ACC112 (cell line): ENCODE data around the gene NSUN4.

Source experiments
- H2AFZ ChIP-seq: fragments of 200-600 bp; sonication (generic); one replicate; pipeline ENCODE4 v1.6.0; 2017; ENCODE audit warnings: antibody characterized with exemption, low read length; ENCODE audit not compliant: unreplicated experiment
- H3K27ac ChIP-seq: fragments of 200-600 bp; sonication (generic); 2 replicates; pipeline ENCODE4 v1.5.1; 2014; ENCODE audit warnings: low read depth, mild to moderate bottlenecking, antibody characterized with exemption, low read length, moderate library complexity
- H3K27me3 ChIP-seq: fragments of 200-600 bp; sonication (generic); 2 replicates; pipeline ENCODE4 v1.6.1; 2014; ENCODE audit warnings: mild to moderate bottlenecking, antibody characterized with exemption, low read length, moderate library complexity, mixed read lengths; ENCODE audit not compliant: insufficient read depth
- H3K36me3 ChIP-seq: fragments of 200-600 bp; sonication (generic); 2 replicates; pipeline ENCODE4 v1.6.1; 2016; ENCODE audit warnings: mild to moderate bottlenecking, antibody characterized with exemption, low read length, moderate library complexity, mixed read lengths; ENCODE audit not compliant: insufficient read depth
- H3K4me1 ChIP-seq: fragments of 200-600 bp; sonication (generic); one replicate; pipeline ENCODE4 v1.6.1; 2016; ENCODE audit warnings: low read length, mixed read lengths; ENCODE audit not compliant: insufficient read depth, unreplicated experiment, control insufficient read depth
- H3K4me3 ChIP-seq: fragments of 200-600 bp; sonication (generic); 2 replicates; pipeline ENCODE4 v1.5.1; 2014; ENCODE audit warnings: mild to moderate bottlenecking, low read depth, low read length
- H3K79me2 ChIP-seq: fragments of 200-600 bp; sonication (generic); one replicate; pipeline ENCODE4 v1.6.0; 2016; ENCODE audit warnings: low read length; ENCODE audit not compliant: control insufficient read depth, unreplicated experiment, insufficient read depth

The NSUN4 gene

DNA sequence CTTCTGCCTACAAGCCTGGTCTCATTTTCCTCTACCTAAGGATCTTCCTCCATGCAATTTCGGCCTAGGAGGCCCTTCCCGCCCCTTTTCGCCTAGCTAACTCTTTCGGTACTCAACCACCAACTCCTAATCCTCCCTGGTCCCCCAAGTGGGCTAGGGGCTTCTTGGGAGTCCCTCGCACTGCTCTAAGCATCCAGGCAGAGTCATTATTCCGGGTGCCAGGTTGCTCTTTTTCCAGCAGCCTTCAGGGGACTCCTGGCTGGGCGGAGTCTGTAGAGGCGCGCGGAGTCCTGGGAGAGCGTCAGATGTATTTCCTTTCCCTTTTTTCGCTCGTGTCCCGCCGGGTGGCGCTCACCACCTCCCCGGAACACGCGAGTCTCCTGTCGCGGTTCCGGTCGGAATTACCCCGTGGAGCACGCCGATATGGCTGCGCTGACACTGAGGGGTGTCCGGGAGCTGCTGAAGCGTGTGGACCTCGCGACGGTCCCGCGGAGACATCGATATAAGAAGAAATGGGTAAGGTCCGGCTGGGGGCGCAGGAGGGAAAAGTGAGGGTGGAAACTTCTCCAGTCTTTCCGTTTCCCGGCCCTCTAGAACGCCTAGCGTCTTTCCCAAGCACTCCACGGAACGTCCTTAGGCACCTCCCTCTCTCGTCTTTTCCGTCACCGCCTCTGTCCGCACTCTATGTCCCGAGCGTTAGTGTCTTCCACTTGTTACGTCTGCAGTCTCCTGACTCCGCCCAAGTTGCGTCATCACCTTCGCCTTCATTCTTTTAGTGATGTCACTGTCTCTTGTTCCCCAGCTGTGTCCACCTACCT lies at the start of gene NSUN4:
Gene NSUN4 (plus strand): TSS at position 404 of the 818 bp plus-strand sequence. CDS start 20 bp downstream, at position 424.
- Histone ChIP-seq H3K4me3 (peak within 1 kb of the TSS; percentile 83), H3K79me2 (peaks cover 19% of the 10 kb centered on the region), H3K4me1 (peaks cover 15% of the 10 kb centered on the region), H2AFZ (peak within 1 kb of the TSS; percentile 85), H3K27ac (peak within 1 kb of the TSS; percentile 93), H3K36me3 (no peaks in the 10 kb centered on the region), H3K27me3 (no peaks in the 10 kb centered on the region)

GRCh38 chr1:46295306-46295705 lies 45.3 kb upstream of the NSUN4 start:
- Histone ChIP-seq H2AFZ (no peak overlapping the region), H3K4me1 (peaks cover 10% of the 10 kb centered on the region), H3K4me3 (no peak overlapping the region), H3K36me3 (peaks cover 29% of the 10 kb centered on the region), H3K79me2 (peaks cover 38% of the 10 kb centered on the region), H3K27ac (no peak overlapping the region), H3K27me3 (no peaks in the 10 kb centered on the region)

DNA sequence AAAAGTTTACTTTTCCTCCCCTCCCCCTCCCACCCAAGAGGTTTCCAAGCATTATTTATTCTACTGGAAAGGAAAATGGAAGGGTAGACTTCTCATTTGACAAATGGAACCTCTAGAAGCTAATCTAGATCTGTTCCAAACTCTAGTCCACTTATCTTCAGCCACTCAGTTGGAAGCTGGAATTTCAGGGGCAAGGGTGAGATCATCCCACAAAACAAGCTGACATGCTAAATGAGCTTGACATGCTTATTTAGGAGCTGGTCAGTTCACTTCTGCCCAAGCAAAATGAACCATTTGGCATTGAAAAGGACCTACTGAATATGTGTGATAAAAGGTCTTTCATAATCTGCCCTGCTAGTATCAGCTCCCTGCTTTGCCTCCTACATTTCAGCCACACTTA lies 42.2 kb upstream of the NSUN4 start:
- Histone ChIP-seq H3K4me3 (no peak overlapping the region), H3K27me3 (no peaks in the 10 kb centered on the region), H3K4me1 (peaks cover 16% of the 10 kb centered on the region), H3K36me3 (peaks cover 26% of the 10 kb centered on the region), H3K79me2 (peaks cover 65% of the 10 kb centered on the region), H2AFZ (no peak overlapping the region), H3K27ac (no peak overlapping the region)

DNA sequence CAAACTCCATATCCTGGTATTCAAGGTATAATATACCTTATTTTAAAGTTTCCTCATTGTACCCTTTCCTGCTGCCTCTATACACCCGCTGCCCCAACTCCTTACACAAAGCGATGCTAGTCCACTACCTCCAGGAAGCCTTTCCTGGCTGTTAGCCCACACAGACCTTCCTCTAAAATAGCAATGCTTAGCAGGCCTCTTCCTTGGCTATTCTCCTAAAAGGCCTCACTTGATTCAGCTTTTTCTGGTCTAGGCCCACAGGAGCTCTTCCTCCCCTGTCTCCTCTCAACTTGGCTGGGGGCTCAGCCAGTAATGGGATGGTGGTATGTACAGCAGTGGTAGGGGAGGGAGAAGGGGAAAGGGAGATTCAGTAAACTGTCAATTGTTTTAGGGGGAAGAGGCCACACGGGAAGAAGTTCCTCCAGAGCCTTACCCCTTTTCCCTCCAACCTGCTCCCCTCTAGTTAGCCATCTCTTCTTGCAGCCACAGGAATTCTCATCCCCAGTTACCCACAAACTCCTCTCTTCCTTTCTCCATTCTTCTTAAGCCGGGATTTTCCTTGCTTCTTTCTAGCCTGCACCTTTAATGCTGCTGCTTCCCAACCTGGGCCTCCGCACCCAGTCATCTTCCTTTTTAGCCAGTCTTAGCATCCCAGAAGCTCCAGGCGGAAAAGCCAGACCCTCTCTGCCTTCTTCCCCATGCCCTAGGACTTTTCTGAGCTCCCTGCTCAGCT lies 39.8 kb upstream of the NSUN4 start:
- Histone ChIP-seq H3K27ac (peak overlapping the region; percentile 86), H3K4me1 (peaks cover 17% of the 10 kb centered on the region), H3K4me3 (peak overlapping the region; percentile 89), H2AFZ (no peak overlapping the region), H3K27me3 (no peaks in the 10 kb centered on the region), H3K79me2 (peaks cover 83% of the 10 kb centered on the region), H3K36me3 (peaks cover 20% of the 10 kb centered on the region)

- Histone ChIP-seq H3K36me3 (peaks cover 17% of the 10 kb centered on the region), H2AFZ (peak overlapping the region; percentile 50), H3K27ac (peak overlapping the region; percentile 86), H3K79me2 (peaks cover 88% of the 10 kb centered on the region), H3K4me1 (peaks cover 21% of the 10 kb centered on the region), H3K4me3 (peak overlapping the region; percentile 89), H3K27me3 (no peaks in the 10 kb centered on the region)
Observed at GRCh38 chr1:46301406-46301807, 39.2 kb upstream of the NSUN4 start.

- Histone ChIP-seq H3K36me3 (peaks cover 11% of the 10 kb centered on the region), H2AFZ (peak overlapping the region; percentile 75), H3K4me3 (peak overlapping the region; percentile 89), H3K4me1 (peaks cover 21% of the 10 kb centered on the region), H3K79me2 (peaks cover 93% of the 10 kb centered on the region), H3K27me3 (no peaks in the 10 kb centered on the region), H3K27ac (peak overlapping the region; percentile 86)
Observed at GRCh38 chr1:46301808-46302640, 38.6 kb upstream of the NSUN4 start.

GRCh38 chr1:46302641-46303037 lies 38.0 kb upstream of the NSUN4 start:
- peaks cover 4% of the 10 kb centered on the region; the same call in 1 of the 2 replicates for H3K36me3 ChIP-seq
- H3K4me3 ChIP-seq = peak overlapping the region; percentile 89
- peaks cover 93% of the 10 kb centered on the region for H3K79me2 ChIP-seq
- H3K27ac ChIP-seq = peak overlapping the region; percentile 86
- H2AFZ ChIP-seq = peak overlapping the region; percentile 75
- H3K4me1 ChIP-seq = peaks cover 25% of the 10 kb centered on the region
- H3K27me3 ChIP-seq = no peaks in the 10 kb centered on the region

GRCh38 chr1:46303038-46303871 lies 37.4 kb upstream of the NSUN4 start, which contains the start of the genes LRRC41 and UQCRH:
Gene LRRC41, minus strand, starts transcription at chr1:46303616. Its CDS starts 294 bp downstream, at chr1:46303322.
Gene UQCRH, plus strand, starts transcription at chr1:46303698. Its CDS starts 69 bp downstream, at chr1:46303767.
- H3K4me1 ChIP-seq = peaks cover 25% of the 10 kb centered on the region
- no peaks in the 10 kb centered on the region for H3K27me3 ChIP-seq
- H2AFZ ChIP-seq = peak within 1 kb of the TSS; percentile 75
- H3K27ac ChIP-seq = peak within 1 kb of the TSS; percentile 86
- peak within 1 kb of the TSS; percentile 89 for H3K4me3 ChIP-seq
- H3K79me2 ChIP-seq = peaks cover 93% of the 10 kb centered on the region
- no peaks in the 10 kb centered on the region for H3K36me3 ChIP-seq

DNA sequence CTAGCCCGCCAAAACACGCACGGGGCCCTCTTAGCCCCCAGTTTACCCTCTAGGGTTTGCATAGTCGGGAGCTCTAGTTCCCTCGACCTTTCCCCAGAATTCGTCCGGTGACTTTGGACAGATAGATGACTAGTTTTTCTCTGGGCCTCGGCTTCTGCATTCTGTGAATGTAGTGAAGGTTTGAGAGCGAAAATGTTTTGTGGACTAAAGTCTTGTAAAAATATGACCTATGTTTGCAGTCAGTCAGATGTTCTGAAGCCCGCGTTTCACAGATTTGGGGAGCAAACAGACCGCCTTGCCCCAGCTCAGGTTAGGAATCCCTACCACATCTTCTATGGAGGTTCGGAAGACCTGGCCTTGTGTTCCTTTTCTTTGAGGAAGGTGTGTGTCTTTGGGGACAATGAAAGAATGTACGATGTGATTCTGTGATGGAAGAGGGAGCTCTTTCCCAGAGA lies 36.7 kb upstream of the NSUN4 start:
- no peaks in the 10 kb centered on the region for H3K27me3 ChIP-seq
- H3K27ac ChIP-seq = peak overlapping the region; percentile 86
- H2AFZ ChIP-seq = peak overlapping the region; percentile 46
- H3K36me3 ChIP-seq = no peaks in the 10 kb centered on the region
- peaks cover 20% of the 10 kb centered on the region for H3K4me1 ChIP-seq
- H3K4me3 ChIP-seq = peak overlapping the region; percentile 89
- peaks cover 93% of the 10 kb centered on the region for H3K79me2 ChIP-seq
